GM13977 (cell line): ENCODE measurements around the gene GSTCD.

Source experiments
- DNase-seq: peaks from one replicate; pipeline ENCODE4 v3.0.0; 2012; ENCODE audit warnings: low spot score
- CTCF ChIP-seq: IDR thresholded peaks from 2 replicates; pipeline ENCODE4 v1.5.1; 2012; ENCODE audit warnings: mild to moderate bottlenecking, control low read depth; ENCODE audit not compliant: insufficient read depth; ENCODE audit errors: extremely low read depth, missing control alignments
- in situ Hi-C: fragments of 300-500 bp; cut with MboI; formaldehyde crosslinking; loops from one replicate; pipeline ENCODE4 v1.12.0; 2022; ENCODE audit warnings: low sequenced_read_pairs, low pct_unique_long_range_greater_than_20kb, mixed read lengths, inconsistent platforms; ENCODE audit not compliant: unreplicated experiment

GSTCD gene

GRCh38 chr4:105807496-105807895 is 98.9 kb downstream of the GSTCD start:
- in situ Hi-C loops, result no loop called here
- DNase-seq, result no peak
- no peak for TF ChIP-seq CTCF

GRCh38 chr4:105808030-105808749 is 99.6 kb downstream of the GSTCD start:
- DNase-seq, result no peak
- no peak for TF ChIP-seq CTCF
- in situ Hi-C loops, result no loop called here

GRCh38 chr4:105808750-105809041 is 100.1 kb downstream of the GSTCD start:
- no peak for DNase-seq
- in situ Hi-C loops, result no loop called here
- no peak for TF ChIP-seq CTCF

- in situ Hi-C loops, result no loop called here
Observed at GRCh38 chr4:105815701-105816100, 107.1 kb downstream of the GSTCD start.

GRCh38 chr4:105822061-105822460 is 113.5 kb downstream of the GSTCD start:
- in situ Hi-C loops, result no loop called here

More at GRCh38 chr4:105815701-105816100, 107.1 kb downstream of the GSTCD start:
- TF ChIP-seq CTCF, result no peak
- DNase-seq, result no peak

GRCh38 chr4:105828074-105828473 is 119.5 kb downstream of the GSTCD start:
- TF ChIP-seq CTCF, result no peak

More at GRCh38 chr4:105822061-105822460, 113.5 kb downstream of the GSTCD start:
- no peak for TF ChIP-seq CTCF
- DNase-seq, result no peak

GRCh38 chr4:105831189-105831588 is 122.6 kb downstream of the GSTCD start:
- no peak for DNase-seq
- no peak for TF ChIP-seq CTCF
- in situ Hi-C loops, result no loop called here

More at GRCh38 chr4:105828074-105828473, 119.5 kb downstream of the GSTCD start:
- in situ Hi-C loops, result no loop called here
- DNase-seq, result no peak
